DND-41 (cell line): ENCODE measurements around the gene RIPOR3.

ENCODE experiments used
- EZH2 ChIP-seq: IDR thresholded peaks from 3 replicates; pipeline ENCODE4 v1.6.1; 2012; ENCODE audit warnings: borderline replicate concordance, low read depth, mild to moderate bottlenecking, moderate library complexity, low read length, inconsistent platforms; ENCODE audit not compliant: severe bottlenecking
- TF ChIP-seq, protein P1 (sequence below): IDR thresholded peaks from 2 replicates; pipeline ENCODE4 v1.5.1; 2012; ENCODE audit warnings: borderline replicate concordance, low read length, moderate library complexity, mild to moderate bottlenecking; ENCODE audit not compliant: poor library complexity, severe bottlenecking; ENCODE audit errors: extremely low read depth

DNA sequence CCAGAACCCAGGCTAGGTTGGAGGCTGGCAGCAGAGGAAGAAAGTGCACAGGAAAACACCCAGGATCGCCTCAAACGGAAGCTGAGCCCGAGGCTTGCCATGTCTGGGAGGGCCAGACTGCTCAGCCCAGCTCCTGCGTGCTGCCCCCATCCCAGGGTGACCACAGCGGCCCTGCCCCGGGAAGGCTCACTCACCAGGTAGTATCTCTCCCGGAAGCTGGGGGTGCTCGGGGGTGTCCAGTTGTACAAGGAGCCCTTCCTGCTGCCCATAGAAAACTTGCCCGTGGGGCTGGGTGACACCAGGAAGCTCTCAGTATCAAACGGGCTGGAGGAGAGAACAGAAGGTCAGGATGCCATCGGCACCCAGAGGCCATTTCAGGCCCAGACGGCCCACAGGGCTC lies 86.9 kb downstream of the RIPOR3 start:
- TF ChIP-seq, protein P1, sequence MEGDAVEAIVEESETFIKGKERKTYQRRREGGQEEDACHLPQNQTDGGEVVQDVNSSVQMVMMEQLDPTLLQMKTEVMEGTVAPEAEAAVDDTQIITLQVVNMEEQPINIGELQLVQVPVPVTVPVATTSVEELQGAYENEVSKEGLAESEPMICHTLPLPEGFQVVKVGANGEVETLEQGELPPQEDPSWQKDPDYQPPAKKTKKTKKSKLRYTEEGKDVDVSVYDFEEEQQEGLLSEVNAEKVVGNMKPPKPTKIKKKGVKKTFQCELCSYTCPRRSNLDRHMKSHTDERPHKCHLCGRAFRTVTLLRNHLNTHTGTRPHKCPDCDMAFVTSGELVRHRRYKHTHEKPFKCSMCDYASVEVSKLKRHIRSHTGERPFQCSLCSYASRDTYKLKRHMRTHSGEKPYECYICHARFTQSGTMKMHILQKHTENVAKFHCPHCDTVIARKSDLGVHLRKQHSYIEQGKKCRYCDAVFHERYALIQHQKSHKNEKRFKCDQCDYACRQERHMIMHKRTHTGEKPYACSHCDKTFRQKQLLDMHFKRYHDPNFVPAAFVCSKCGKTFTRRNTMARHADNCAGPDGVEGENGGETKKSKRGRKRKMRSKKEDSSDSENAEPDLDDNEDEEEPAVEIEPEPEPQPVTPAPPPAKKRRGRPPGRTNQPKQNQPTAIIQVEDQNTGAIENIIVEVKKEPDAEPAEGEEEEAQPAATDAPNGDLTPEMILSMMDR = no peak
- no peak for TF ChIP-seq EZH2
